SK-N-SH (cell line): Measurements from ENCODE around the gene SPTBN5.

Experiments
- FOXJ3 ChIP-seq: sonication (generic); formaldehyde crosslinking; IDR thresholded peaks from 2 replicates; pipeline ENCODE4 v1.5.1; 2020; ENCODE audit warnings: mild to moderate bottlenecking, missing genetic modification reagents
- TAF1 ChIP-seq: IDR thresholded peaks from 2 replicates; pipeline ENCODE4 v1.6.1; 2012; ENCODE audit warnings: low read depth, mild to moderate bottlenecking, low read length, moderate library complexity, borderline replicate concordance
- TF ChIP-seq, protein P1 (sequence below): IDR thresholded peaks from 2 replicates; pipeline ENCODE4 v1.4.0; 2012; ENCODE audit warnings: low read depth, borderline replicate concordance
- TF ChIP-seq, protein P2 (sequence below): fragments of 200-600 bp; sonication (generic); IDR thresholded peaks from 2 replicates; pipeline ENCODE4 v1.6.1; 2017; ENCODE audit warnings: antibody characterized with exemption, mild to moderate bottlenecking, moderate library complexity
- TF ChIP-seq, protein P3 (sequence below): IDR thresholded peaks from 2 replicates; pipeline ENCODE4 v1.6.1; 2012; ENCODE audit warnings: mild to moderate bottlenecking, low read depth, low read length, moderate library complexity
- TF ChIP-seq, protein P4 (sequence below): IDR thresholded peaks from 2 replicates; pipeline ENCODE4 v1.4.0; 2012; ENCODE audit warnings: low read depth

DNA sequence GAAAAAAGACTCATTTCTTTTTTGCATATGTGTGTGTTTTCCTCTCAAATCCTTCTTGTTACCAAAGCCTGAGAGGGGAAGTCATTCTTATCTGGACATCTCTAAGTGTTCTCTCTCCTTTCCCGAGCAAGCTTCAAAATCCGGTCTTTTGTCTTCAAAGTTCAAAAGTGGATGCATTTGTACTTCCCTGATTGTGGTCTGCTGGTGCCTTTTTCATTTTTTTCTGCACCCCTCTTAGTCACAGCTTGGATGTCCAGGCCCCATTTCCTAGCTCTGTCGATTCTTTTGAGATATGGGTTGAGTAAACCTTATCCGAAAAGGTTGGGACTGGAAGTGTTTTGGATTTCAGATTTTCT, 43.7 kb upstream of the SPTBN5 start:
- TF ChIP-seq, protein P1, sequence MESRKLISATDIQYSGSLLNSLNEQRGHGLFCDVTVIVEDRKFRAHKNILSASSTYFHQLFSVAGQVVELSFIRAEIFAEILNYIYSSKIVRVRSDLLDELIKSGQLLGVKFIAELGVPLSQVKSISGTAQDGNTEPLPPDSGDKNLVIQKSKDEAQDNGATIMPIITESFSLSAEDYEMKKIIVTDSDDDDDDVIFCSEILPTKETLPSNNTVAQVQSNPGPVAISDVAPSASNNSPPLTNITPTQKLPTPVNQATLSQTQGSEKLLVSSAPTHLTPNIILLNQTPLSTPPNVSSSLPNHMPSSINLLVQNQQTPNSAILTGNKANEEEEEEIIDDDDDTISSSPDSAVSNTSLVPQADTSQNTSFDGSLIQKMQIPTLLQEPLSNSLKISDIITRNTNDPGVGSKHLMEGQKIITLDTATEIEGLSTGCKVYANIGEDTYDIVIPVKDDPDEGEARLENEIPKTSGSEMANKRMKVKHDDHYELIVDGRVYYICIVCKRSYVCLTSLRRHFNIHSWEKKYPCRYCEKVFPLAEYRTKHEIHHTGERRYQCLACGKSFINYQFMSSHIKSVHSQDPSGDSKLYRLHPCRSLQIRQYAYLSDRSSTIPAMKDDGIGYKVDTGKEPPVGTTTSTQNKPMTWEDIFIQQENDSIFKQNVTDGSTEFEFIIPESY: no peak
- TF ChIP-seq, protein P2, sequence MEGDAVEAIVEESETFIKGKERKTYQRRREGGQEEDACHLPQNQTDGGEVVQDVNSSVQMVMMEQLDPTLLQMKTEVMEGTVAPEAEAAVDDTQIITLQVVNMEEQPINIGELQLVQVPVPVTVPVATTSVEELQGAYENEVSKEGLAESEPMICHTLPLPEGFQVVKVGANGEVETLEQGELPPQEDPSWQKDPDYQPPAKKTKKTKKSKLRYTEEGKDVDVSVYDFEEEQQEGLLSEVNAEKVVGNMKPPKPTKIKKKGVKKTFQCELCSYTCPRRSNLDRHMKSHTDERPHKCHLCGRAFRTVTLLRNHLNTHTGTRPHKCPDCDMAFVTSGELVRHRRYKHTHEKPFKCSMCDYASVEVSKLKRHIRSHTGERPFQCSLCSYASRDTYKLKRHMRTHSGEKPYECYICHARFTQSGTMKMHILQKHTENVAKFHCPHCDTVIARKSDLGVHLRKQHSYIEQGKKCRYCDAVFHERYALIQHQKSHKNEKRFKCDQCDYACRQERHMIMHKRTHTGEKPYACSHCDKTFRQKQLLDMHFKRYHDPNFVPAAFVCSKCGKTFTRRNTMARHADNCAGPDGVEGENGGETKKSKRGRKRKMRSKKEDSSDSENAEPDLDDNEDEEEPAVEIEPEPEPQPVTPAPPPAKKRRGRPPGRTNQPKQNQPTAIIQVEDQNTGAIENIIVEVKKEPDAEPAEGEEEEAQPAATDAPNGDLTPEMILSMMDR: no peak
- TF ChIP-seq FOXJ3 (no peak), TAF1 (no peak)
- TF ChIP-seq, protein P3, sequence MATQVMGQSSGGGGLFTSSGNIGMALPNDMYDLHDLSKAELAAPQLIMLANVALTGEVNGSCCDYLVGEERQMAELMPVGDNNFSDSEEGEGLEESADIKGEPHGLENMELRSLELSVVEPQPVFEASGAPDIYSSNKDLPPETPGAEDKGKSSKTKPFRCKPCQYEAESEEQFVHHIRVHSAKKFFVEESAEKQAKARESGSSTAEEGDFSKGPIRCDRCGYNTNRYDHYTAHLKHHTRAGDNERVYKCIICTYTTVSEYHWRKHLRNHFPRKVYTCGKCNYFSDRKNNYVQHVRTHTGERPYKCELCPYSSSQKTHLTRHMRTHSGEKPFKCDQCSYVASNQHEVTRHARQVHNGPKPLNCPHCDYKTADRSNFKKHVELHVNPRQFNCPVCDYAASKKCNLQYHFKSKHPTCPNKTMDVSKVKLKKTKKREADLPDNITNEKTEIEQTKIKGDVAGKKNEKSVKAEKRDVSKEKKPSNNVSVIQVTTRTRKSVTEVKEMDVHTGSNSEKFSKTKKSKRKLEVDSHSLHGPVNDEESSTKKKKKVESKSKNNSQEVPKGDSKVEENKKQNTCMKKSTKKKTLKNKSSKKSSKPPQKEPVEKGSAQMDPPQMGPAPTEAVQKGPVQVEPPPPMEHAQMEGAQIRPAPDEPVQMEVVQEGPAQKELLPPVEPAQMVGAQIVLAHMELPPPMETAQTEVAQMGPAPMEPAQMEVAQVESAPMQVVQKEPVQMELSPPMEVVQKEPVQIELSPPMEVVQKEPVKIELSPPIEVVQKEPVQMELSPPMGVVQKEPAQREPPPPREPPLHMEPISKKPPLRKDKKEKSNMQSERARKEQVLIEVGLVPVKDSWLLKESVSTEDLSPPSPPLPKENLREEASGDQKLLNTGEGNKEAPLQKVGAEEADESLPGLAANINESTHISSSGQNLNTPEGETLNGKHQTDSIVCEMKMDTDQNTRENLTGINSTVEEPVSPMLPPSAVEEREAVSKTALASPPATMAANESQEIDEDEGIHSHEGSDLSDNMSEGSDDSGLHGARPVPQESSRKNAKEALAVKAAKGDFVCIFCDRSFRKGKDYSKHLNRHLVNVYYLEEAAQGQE: no peak
- TF ChIP-seq, protein P4, sequence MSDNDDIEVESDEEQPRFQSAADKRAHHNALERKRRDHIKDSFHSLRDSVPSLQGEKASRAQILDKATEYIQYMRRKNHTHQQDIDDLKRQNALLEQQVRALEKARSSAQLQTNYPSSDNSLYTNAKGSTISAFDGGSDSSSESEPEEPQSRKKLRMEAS: no peak
